NCI-H510A treated with DMSO at 0.1 percent for 48 hours (cell line): Measurements from ENCODE around the gene OR5A1.
"Not testable (repeated sequence)": the region's sequence is repeated elsewhere in the genome, so short reads cannot be mapped to it uniquely, and the experiment has no call there.

Experiments
- DNase-seq: peaks from one replicate; lab custom pipeline; 2025; lab: John Stamatoyannopoulos, UW

Gene OR5A1

DNA sequence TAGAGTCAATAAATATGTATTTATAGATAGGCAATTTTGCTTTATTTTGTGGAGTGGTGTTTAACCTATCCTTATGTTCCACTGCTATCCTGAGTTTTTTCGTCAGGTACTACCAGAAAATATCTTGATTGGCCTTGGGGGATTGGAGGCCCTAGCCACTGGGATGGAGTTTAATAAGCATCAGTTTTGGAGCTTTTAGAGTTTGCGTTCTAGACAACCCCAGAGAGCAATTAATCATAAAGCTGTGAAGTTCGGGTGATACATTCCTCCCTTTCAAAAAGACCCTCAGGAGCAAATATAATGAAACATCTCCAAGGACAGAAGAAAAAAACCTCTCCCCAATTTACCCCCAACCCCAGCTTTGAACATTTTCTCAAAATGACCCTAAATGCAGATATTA lies at the start of gene OR5A1:
Gene OR5A1, plus strand, starts transcription at position 301 of the 400 bp plus-strand sequence. CDS start 6,700 bp downstream, outside the sequence.
- DNase-seq: no peak

DNA sequence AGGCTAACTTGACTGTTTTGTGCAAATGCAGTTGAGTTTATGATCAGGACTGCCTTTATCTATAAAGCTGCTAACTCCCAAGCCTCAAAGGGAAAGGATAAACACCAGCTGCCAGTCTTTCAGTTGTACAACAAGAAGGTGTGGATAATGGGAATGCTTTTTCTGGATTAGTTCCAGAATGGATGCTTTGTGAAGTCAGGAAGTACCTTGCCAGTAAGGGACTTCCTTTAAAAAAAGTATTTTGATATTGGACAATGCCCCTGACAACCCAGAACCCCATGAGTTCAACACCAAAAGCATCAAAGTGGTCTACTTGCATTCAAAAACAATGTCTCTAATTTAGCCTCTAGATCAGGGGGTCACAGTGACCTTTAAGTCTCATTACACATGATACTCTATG lies 42.1 kb upstream of the OR5A1 start:
- no peak for DNase-seq

- DNase-seq: no peak
Observed at GRCh38 chr11:59400461-59401261, 35.6 kb upstream of the OR5A1 start.

- DNase-seq: no peak
Observed at GRCh38 chr11:59401262-59401552, 35.1 kb upstream of the OR5A1 start.

GRCh38 chr11:59403546-59403945 lies 32.7 kb upstream of the OR5A1 start:
- DNase-seq: no peak

- DNase-seq: no peak
Observed at GRCh38 chr11:59413646-59414045, 22.6 kb upstream of the OR5A1 start.

GRCh38 chr11:59415111-59415510 lies 21.2 kb upstream of the OR5A1 start:
- no peak for DNase-seq

DNA sequence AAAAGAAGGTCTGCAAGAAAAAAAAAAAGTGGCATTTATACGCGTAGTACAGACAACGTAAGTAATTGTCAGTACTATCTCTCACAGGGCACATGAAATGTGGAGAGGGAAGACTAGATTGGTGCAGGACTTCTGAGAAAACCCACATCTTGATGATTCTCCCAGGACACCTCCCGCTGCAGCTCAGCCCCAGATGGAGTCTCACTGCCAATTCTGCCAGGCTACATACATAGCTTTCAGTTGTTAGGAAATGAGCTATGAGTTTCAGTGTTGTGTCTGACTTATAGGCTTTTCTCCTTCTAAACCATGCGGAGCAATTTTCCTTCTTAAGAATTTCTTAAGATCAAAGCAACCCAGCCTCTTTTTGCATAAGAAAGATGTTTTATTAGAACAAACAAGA lies 19.7 kb upstream of the OR5A1 start:
- no peak for DNase-seq

DNA sequence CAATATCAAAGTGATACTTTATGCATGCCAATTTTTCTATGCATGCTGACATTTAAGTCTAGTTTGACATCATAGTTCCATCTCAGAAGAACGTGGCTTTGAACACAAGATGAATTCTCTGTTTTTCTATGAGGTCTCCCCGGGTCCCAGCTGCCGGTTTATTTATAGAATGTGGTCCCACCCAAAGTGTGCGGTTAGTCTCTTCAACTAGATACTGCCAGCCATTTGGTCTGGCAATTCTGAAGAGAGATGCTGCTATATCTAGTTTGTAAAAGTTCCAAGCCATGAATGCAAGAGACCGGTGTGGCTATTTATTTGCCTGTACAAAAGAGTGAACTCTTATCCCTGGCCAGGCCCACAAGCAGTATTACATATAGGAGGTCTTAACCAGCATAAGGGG lies 19.2 kb upstream of the OR5A1 start:
- DNase-seq: no peak

DNA sequence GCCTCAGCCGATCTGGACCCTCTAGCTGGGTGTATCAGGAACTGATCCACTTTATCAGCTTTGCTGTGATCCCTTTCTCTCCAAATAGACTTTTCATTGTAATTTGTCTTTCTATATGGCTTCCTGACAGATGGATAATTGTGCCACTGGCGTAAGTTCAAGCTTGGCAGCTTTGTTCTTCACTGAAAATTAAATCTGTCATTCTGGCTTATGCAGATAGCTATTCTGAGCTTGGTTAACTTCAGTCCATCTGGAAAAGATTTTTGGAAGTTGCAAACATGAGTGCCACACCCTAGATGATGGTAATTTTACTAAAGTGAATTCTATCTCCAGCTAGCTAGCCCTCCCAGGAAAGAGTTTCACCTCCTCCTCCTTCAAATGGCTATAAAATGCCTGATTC lies 18.1 kb upstream of the OR5A1 start:
- DNase-seq: no peak

DNA sequence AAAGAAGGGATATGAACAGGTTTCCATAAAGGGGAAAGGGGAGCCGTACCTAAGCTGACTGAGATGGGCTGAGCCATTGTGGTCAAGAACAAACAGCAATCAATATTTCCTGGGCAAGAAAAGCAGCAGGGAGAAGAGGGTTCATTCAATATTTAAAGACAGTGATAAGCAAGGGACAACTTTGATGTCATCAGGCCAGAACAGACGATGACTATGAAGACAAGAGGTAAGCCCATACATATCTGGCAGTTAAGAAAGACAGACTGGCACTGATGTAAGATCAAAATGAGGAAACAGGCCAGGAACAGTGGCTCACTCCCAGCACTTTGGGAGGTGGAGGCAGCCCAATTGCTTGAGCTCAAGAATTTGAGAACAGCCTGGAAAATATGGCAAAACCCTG lies 12.4 kb upstream of the OR5A1 start:
- no peak for DNase-seq

DNA sequence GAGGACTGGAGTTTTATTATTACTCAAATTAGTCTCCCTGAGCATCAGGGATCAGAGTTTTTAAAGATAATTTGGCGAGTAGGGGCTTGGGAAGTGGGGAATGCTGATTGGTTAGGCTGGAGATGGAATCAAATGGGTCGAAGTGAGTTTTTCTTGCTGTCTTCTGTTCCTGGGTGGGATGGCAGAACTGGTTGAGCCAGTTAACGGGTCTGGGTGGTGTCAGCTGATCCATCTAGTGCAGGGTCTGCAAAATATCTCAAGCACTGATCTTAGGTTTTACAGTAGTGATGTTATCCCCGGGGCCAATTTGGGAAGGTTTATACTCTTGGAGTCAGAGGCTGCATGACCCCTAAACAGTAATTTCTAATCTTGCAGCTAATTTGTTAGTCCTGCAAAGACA lies 11.1 kb upstream of the OR5A1 start:
- DNase-seq: no peak

DNA sequence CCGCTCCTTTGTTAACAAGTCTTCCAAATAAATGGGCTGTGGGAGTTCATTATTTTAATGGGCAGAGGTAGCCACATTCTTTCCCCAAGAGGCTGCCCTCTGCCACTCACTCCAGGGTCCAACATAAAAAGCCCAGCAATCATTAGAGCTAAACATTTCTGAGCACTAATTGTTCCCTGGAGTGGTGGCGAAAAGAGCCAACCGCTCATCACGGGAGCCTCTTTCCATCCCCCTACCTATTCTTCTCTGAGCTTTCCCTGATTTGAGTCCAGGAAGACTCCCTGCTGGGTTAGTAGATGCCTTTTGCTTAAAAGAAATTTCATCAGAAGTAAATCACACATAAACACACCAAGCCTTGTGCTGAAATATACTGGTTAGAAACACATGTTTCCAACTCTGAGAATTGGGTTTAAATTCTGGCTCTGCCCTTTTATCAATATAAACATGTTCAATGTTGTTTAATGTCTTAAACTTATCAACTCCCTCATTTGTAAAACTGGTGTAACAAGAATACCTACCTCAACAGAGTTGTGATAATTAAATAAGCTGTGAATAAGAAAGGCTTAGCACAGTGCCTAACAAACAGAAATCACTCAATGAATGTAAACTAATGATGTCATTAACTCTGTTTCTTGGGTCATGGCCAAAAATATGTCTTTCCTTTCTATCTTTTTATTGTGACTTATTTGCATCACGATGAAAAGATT lies 9.8 kb upstream of the OR5A1 start, which contains the start of gene OR5A2:
Gene OR5A2, minus strand, starts transcription at position 53 of the 707 bp plus-strand sequence. CDS start 3,460 bp downstream, outside the sequence.
- no peak for DNase-seq

- no peak for DNase-seq
Observed at GRCh38 chr11:59427068-59427382, 9.2 kb upstream of the OR5A1 start.

GRCh38 chr11:59429924-59430516 lies 6.2 kb upstream of the OR5A1 start:
- DNase-seq: peak; percentile 1

DNA sequence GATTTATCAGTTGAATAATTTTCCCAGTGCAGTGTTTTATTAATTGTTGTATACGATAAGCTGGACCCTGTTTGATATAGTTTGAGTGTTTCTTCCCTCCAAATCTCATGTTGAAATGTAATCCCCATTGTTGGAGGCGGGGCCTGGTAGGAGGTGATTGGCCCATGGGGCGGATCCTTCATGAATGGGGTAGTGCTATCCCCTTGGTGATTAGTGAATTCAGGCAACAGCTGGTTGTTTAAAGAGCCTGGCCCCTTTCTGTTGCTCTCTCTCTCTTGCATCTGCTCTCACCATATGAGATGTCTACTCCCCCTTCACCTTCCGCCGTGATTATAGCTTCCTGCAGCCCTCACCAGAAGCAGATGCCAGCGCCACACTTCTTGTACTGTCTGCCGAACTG lies 1.5 kb downstream of the OR5A1 start:
- DNase-seq: no peak

GRCh38 chr11:59445624-59446023 lies 9.4 kb downstream of the OR5A1 start:
- not testable (repeated sequence) for DNase-seq

GRCh38 chr11:59448484-59448883 lies 12.2 kb downstream of the OR5A1 start:
- no peak for DNase-seq

DNA sequence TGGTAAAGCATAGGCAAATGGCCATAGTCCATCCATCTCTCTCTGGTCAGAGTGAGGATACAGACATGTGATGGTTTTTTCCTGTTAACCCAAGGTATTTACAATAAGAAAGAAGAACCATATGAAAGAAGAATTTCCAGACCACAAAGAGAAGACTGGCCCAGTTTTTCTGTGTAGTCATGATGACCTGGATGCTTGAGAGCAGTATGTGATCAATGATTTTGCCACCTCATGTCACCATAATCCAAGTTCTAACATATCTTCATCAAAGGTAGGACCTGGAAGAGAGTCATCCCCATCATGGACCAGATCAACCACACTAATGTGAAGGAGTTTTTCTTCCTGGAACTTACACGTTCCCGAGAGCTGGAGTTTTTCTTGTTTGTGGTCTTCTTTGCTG lies 20.4 kb downstream of the OR5A1 start, which contains the start of gene OR4D6:
Gene OR4D6, plus strand, starts transcription at position 301 of the 400 bp plus-strand sequence. Its CDS starts 0 bp downstream, at position 301.
- DNase-seq: no peak

- DNase-seq: no peak
Observed at GRCh38 chr11:59459916-59460315, 23.6 kb downstream of the OR5A1 start.

GRCh38 chr11:59463190-59463641 lies 26.9 kb downstream of the OR5A1 start:
- no peak for DNase-seq

DNA sequence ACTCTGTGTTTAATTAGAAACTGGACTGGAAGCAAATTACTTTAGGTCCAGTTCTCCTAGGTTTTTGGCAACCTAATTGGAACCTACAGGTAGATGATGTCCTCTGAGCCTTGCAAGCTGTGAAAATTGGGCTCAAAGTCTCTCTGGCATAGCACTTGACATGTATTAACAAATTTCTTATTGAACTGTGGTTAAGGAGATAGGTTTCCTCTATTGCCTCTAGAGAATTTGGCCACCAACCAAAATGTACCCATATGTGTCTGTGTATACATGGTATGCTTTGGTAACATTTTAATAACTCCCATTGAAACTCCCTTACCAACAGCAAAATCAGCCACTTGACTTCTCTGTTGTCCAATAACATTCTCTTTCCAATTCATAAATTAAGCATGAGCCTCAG lies 36.7 kb downstream of the OR5A1 start, which contains the start of gene OR4D10:
Gene OR4D10, plus strand, starts transcription at position 301 of the 400 bp plus-strand sequence. CDS start 4,115 bp downstream, outside the sequence.
- DNase-seq: no peak

DNA sequence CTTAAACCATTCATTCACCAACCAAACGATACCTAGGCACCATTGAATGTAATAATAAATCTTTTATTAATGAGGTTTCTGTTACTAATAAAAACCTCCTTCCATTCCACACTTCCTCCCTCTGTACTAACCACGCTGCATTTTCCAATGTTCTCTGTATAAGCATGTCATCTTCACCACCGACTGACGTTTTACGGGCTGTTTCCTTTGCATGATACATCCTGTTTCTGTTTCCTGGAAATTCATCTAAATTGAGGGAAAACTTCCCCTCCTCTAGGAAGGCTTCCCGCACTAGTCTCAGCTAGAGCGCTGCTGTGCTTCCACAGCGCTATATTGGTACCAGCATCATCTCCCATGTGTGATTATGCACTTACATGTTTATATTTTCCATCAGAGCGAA lies 38.9 kb downstream of the OR5A1 start:
- DNase-seq: no peak
